ENCODE data around the gene GRAP2.

DNA sequence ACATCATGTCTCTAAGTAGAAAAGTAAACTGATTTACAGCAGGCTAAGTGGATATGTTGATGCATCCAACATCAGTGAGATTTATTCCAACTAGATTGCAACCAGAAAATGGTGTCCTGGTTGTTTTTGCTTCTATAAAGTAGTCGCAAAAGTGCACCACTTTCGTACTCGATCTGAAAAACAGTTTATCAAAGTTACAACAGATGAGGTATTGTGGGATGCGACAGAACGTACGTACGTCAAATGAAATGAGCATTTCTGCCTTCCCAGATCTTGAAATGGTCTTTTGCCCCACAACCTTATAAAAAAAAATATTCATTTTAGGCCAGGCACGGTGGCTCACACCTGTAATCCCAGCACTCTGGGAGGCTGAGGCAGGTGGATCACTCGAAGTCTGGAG, 13.7 kb downstream of the GRAP2 start:
- TF ChIP-seq, protein P1, sequence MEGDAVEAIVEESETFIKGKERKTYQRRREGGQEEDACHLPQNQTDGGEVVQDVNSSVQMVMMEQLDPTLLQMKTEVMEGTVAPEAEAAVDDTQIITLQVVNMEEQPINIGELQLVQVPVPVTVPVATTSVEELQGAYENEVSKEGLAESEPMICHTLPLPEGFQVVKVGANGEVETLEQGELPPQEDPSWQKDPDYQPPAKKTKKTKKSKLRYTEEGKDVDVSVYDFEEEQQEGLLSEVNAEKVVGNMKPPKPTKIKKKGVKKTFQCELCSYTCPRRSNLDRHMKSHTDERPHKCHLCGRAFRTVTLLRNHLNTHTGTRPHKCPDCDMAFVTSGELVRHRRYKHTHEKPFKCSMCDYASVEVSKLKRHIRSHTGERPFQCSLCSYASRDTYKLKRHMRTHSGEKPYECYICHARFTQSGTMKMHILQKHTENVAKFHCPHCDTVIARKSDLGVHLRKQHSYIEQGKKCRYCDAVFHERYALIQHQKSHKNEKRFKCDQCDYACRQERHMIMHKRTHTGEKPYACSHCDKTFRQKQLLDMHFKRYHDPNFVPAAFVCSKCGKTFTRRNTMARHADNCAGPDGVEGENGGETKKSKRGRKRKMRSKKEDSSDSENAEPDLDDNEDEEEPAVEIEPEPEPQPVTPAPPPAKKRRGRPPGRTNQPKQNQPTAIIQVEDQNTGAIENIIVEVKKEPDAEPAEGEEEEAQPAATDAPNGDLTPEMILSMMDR (IDR thresholded peaks at IDR 0.05) = no peak
- TF ChIP-seq POLR2A (IDR thresholded peaks at IDR 0.05) = no peak
